K562 (cell line): Measurements from ENCODE around the gene CDC14B.
"Not testable (repeated sequence)": the region's sequence is repeated elsewhere in the genome, so short reads cannot be mapped to it uniquely, and the experiment has no call there.

Experiments
- CEBPZ ChIP-seq: fragments of 150-350 bp; IDR thresholded peaks from 2 replicates; pipeline ENCODE4 v1.6.1; 2014; ENCODE audit warnings: low read depth, mild to moderate bottlenecking, low read length, borderline replicate concordance
- FOXP1 ChIP-seq: sonication (generic); formaldehyde crosslinking; IDR thresholded peaks from 2 replicates; pipeline ENCODE4 v1.8.0; 2022; ENCODE audit warnings: mild to moderate bottlenecking, missing genetic modification reagents
- JUN ChIP-seq, 2 experiments: sonication (generic) in 1 of 2; formaldehyde crosslinking in 1 of 2; IDR thresholded peaks; 2 replicates each; pipeline versions ENCODE4 v1.6.1 to v1.8.0; 2012 to 2022; ENCODE audit warnings: borderline replicate concordance in 2 of 2, mild to moderate bottlenecking in 2 of 2, improper control_type of control experiment in 1 of 2, low read depth in 1 of 2, low read length in 1 of 2, missing genetic modification reagents in 1 of 2
- POLR2A ChIP-seq: fragments of 450-650 bp; conservative IDR thresholded peaks from 2 replicates; pipeline ENCODE4 v1.6.1; 2016
- ZBTB43 ChIP-seq: sonication (generic); formaldehyde crosslinking; IDR thresholded peaks from 2 replicates; pipeline ENCODE4 v1.8.0; 2023; ENCODE audit warnings: mild to moderate bottlenecking, missing genetic modification reagents
- ZNF644 ChIP-seq: fragments of 200-800 bp; sonication (Bioruptor generic); IDR thresholded peaks from 2 replicates; pipeline ENCODE4 v1.6.1; 2016; ENCODE audit warnings: low read depth, missing genetic modification characterization, missing compliant biosample characterization
- TF ChIP-seq, protein P1 (sequence below): sonication (generic); formaldehyde crosslinking; IDR thresholded peaks from 2 replicates; pipeline ENCODE4 v1.8.0; 2022; ENCODE audit warnings: mild to moderate bottlenecking, low read depth, missing genetic modification reagents

- not testable (repeated sequence) for TF ChIP-seq CEBPZ; JUN (IDR thresholded peaks at IDR 0.05; ENCODE audit: borderline replicate concordance, low read depth, low read length); JUN (CRISPR knock-in tag; IDR thresholded peaks at IDR 0.05; ENCODE audit: borderline replicate concordance); ZBTB43 (CRISPR knock-in tag); POLR2A; ZNF644 (tag); FOXP1 (CRISPR knock-in tag)
- TF ChIP-seq, protein P1, sequence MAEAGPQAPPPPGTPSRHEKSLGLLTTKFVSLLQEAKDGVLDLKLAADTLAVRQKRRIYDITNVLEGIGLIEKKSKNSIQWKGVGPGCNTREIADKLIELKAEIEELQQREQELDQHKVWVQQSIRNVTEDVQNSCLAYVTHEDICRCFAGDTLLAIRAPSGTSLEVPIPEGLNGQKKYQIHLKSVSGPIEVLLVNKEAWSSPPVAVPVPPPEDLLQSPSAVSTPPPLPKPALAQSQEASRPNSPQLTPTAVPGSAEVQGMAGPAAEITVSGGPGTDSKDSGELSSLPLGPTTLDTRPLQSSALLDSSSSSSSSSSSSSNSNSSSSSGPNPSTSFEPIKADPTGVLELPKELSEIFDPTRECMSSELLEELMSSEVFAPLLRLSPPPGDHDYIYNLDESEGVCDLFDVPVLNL, result not testable (repeated sequence)
These were observed 76.5 kb downstream of the CDC14B start for GRCh38 chr9:96543131-96543530.
